GM12891 (cell line): ENCODE results near the gene FN3K.

Source experiments
- POLR2A ChIP-seq: IDR thresholded peaks from 2 replicates; pipeline ENCODE4 v1.6.1; 2011; ENCODE audit warnings: low read depth, low read length, control low read depth
- POLR2AphosphoS5 ChIP-seq: IDR thresholded peaks from 2 replicates; pipeline ENCODE4 v1.6.1; 2011; ENCODE audit warnings: low read depth, low read length, control low read depth

DNA sequence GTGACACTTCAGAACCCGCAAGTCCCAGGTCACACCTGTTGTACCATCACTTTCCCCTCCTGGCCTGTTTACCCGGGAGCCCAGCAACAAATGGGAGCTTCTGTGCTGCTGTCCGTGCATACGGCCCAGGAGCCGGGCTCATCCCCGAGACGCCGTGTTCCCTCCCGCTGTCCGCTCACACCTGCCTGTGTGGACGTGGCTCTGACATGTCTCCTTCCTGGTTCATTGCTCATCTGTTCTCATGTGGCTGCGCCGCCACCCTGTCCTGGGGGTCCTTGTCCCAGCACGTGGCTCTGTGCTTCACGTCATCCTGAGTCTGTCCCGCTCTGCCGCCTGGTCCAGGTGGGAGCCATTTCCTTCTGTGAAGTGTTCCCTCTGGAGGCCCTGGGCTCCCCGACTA lies 54.4 kb downstream of the FN3K start:
- no peak for TF ChIP-seq POLR2A
- no peak for TF ChIP-seq POLR2AphosphoS5
